ENCODE data around the gene PPP1R12B.
"Not testable (repeated sequence)": the region's sequence is repeated elsewhere in the genome, so short reads cannot be mapped to it uniquely, and the experiment has no call there.

The PPP1R12B gene

GRCh38 chr1:202349206-202349928, 868 bp downstream of the PPP1R12B start:
- no peak for DNase-seq

- no peak for DNase-seq
Observed at GRCh38 chr1:202351725-202352124, 3.2 kb downstream of the PPP1R12B start.

- DNase-seq, result not testable (repeated sequence)
Observed at GRCh38 chr1:202352583-202353197, 4.2 kb downstream of the PPP1R12B start.

- no peak for DNase-seq
Observed at GRCh38 chr1:202355944-202356553, 7.5 kb downstream of the PPP1R12B start.

GRCh38 chr1:202357506-202357905, 9.0 kb downstream of the PPP1R12B start:
- DNase-seq, result no peak

- DNase-seq, result no peak
Observed at GRCh38 chr1:202361224-202361623, 12.7 kb downstream of the PPP1R12B start.

GRCh38 chr1:202361701-202362100, 13.2 kb downstream of the PPP1R12B start:
- no peak for DNase-seq

- DNase-seq, result no peak
Observed at GRCh38 chr1:202362212-202362611, 13.7 kb downstream of the PPP1R12B start.

- DNase-seq, result no peak
Observed at GRCh38 chr1:202365092-202365815, 16.8 kb downstream of the PPP1R12B start.

- DNase-seq, result no peak
Observed at GRCh38 chr1:202367271-202367670, 18.8 kb downstream of the PPP1R12B start.

GRCh38 chr1:202370906-202371305, 22.4 kb downstream of the PPP1R12B start:
- not testable (repeated sequence) for DNase-seq

- DNase-seq, result no peak
Observed at GRCh38 chr1:202374099-202374498, 25.6 kb downstream of the PPP1R12B start.

GRCh38 chr1:202375175-202375574, 26.7 kb downstream of the PPP1R12B start:
- DNase-seq, result not testable (repeated sequence)

- DNase-seq, result no peak
Observed at GRCh38 chr1:202376247-202376646, 27.7 kb downstream of the PPP1R12B start.

GRCh38 chr1:202379884-202380529, 31.5 kb downstream of the PPP1R12B start:
- DNase-seq, result not testable (repeated sequence)

- not testable (repeated sequence) for DNase-seq
Observed at GRCh38 chr1:202380535-202380934, 32.0 kb downstream of the PPP1R12B start.

- DNase-seq, result not testable (repeated sequence)
Observed at GRCh38 chr1:202381867-202382266, 33.4 kb downstream of the PPP1R12B start.

GRCh38 chr1:202395831-202396230, 47.3 kb downstream of the PPP1R12B start:
- not testable (repeated sequence) for DNase-seq

- DNase-seq, result no peak
Observed at GRCh38 chr1:202397256-202397655, 48.8 kb downstream of the PPP1R12B start.

- not testable (repeated sequence) for DNase-seq
Observed at GRCh38 chr1:202398439-202398838, 49.9 kb downstream of the PPP1R12B start.

GRCh38 chr1:202401771-202402170, 53.3 kb downstream of the PPP1R12B start:
- DNase-seq, result not testable (repeated sequence)

GRCh38 chr1:202403381-202403780, 54.9 kb downstream of the PPP1R12B start:
- not testable (repeated sequence) for DNase-seq

GRCh38 chr1:202405928-202406327, 57.4 kb downstream of the PPP1R12B start:
- no peak for DNase-seq

Data from activated T-cell treated with anti-CD3 and anti-CD28 coated beads, Interleukin-2, amount 50 U/mL, for 1 hour (primary cell).